Trophoblast cell (in vitro differentiated cells and primary cell): Measurements from ENCODE around the gene CMPK2.
"Not testable (repeated sequence)": the region's sequence is repeated elsewhere in the genome, so short reads cannot be mapped to it uniquely, and the experiment has no call there.

Source experiments
- DNase-seq, 2 donors: peaks; one replicate each; pipeline ENCODE4 v3.0.0-alpha.2; 2016
- H2AFZ ChIP-seq: 2 replicates; pipeline ENCODE4 v1.6.1; 2013; ENCODE audit warnings: low read length, moderate library complexity, mild to moderate bottlenecking; ENCODE audit not compliant: insufficient read depth, poor library complexity
- H2AK5ac ChIP-seq: 2 replicates; pipeline ENCODE4 v1.6.1; 2013; ENCODE audit warnings: mild to moderate bottlenecking, low read length
- H2BK120ac ChIP-seq: 2 replicates; pipeline ENCODE4 v1.6.1; 2013; ENCODE audit warnings: low read length, mild to moderate bottlenecking, moderate library complexity; ENCODE audit not compliant: insufficient read depth, poor library complexity
- H2BK12ac ChIP-seq: 2 replicates; pipeline ENCODE4 v1.6.1; 2013; ENCODE audit warnings: mild to moderate bottlenecking, low read length, moderate library complexity
- H2BK5ac ChIP-seq: 2 replicates; pipeline ENCODE4 v1.6.1; 2013; ENCODE audit warnings: low read length, low read depth, moderate library complexity, mild to moderate bottlenecking; ENCODE audit not compliant: poor library complexity
- H3K14ac ChIP-seq: 2 replicates; pipeline ENCODE4 v1.6.1; 2013; ENCODE audit warnings: mild to moderate bottlenecking, low read length
- H3K18ac ChIP-seq: 2 replicates; pipeline ENCODE4 v1.6.1; 2013; ENCODE audit warnings: mild to moderate bottlenecking, low read length
- H3K23ac ChIP-seq: 2 replicates; pipeline ENCODE4 v1.6.1; 2013; ENCODE audit warnings: low read length
- H3K27ac ChIP-seq: 2 replicates; pipeline ENCODE4 v1.5.1; 2013; ENCODE audit warnings: low read depth, mild to moderate bottlenecking, inconsistent platforms, low read length, moderate library complexity
- H3K27me3 ChIP-seq: 2 replicates; pipeline ENCODE4 v1.6.1; 2013; ENCODE audit warnings: inconsistent platforms, mild to moderate bottlenecking, low read length, moderate library complexity; ENCODE audit not compliant: insufficient read depth
- H3K36me3 ChIP-seq, 2 experiments: 1 replicate in 1 of 2; 2 replicates in 1 of 2; pipeline ENCODE4 v1.6.1; 2013; ENCODE audit warnings: low read length in 2 of 2, mild to moderate bottlenecking in 2 of 2, moderate library complexity in 1 of 2; ENCODE audit not compliant: insufficient read depth in 2 of 2, control insufficient read depth in 1 of 2
- H3K4ac ChIP-seq: 2 replicates; pipeline ENCODE4 v1.6.1; 2013; ENCODE audit warnings: low read depth, mild to moderate bottlenecking, low read length, moderate library complexity
- H3K4me1 ChIP-seq, 2 experiments: 1 replicate in 1 of 2; 2 replicates in 1 of 2; pipeline ENCODE4 v1.6.1; 2013; ENCODE audit warnings: low read length in 2 of 2, mild to moderate bottlenecking in 2 of 2, moderate library complexity in 1 of 2; ENCODE audit not compliant: insufficient read depth in 2 of 2, control insufficient read depth in 1 of 2
- H3K4me2 ChIP-seq: 2 replicates; pipeline ENCODE4 v1.6.1; 2013; ENCODE audit warnings: inconsistent platforms, mild to moderate bottlenecking, low read length, moderate library complexity
- H3K4me3 ChIP-seq: 2 replicates; pipeline ENCODE4 v1.5.1; 2013; ENCODE audit warnings: mild to moderate bottlenecking, low read depth, low read length, inconsistent platforms
- H3K79me1 ChIP-seq: one replicate; pipeline ENCODE4 v1.6.1; 2013; ENCODE audit warnings: low read length
- H3K79me2 ChIP-seq: 2 replicates; pipeline ENCODE4 v1.6.1; 2013; ENCODE audit warnings: low read length, mild to moderate bottlenecking; ENCODE audit not compliant: control insufficient read depth, insufficient read depth, poor library complexity
- H3K9ac ChIP-seq: 2 replicates; pipeline ENCODE4 v1.6.1; 2013; ENCODE audit warnings: mild to moderate bottlenecking, low read length
- H3K9me3 ChIP-seq: 2 replicates; pipeline ENCODE4 v1.6.1; 2013; ENCODE audit warnings: low read depth, mild to moderate bottlenecking, control low read depth, inconsistent platforms, low read length; ENCODE audit not compliant: insufficient read depth
- H4K12ac ChIP-seq: 2 replicates; pipeline ENCODE4 v1.6.1; 2013; ENCODE audit warnings: low read depth, mild to moderate bottlenecking, low read length, moderate library complexity
- H4K8ac ChIP-seq: 2 replicates; pipeline ENCODE4 v1.6.1; 2013; ENCODE audit warnings: low read depth, mild to moderate bottlenecking, low read length, moderate library complexity
- H4K91ac ChIP-seq: one replicate; pipeline ENCODE4 v1.6.1; 2013; ENCODE audit warnings: low read depth, mild to moderate bottlenecking, low read length, moderate library complexity
- WGBS: extraction: QIAGEN DNeasy Blood & Tissue Kit; methylation state at CpG from one replicate; pipeline ENCODE4 v1.1.7; 2013; ENCODE audit warnings: missing lambda C conversion rate; ENCODE audit not compliant: insufficient read length, insufficient coverage; ENCODE audit errors: extremely low coverage; 5-methylcytosine and 5-hydroxymethylcytosine counted together

CMPK2 gene

DNA sequence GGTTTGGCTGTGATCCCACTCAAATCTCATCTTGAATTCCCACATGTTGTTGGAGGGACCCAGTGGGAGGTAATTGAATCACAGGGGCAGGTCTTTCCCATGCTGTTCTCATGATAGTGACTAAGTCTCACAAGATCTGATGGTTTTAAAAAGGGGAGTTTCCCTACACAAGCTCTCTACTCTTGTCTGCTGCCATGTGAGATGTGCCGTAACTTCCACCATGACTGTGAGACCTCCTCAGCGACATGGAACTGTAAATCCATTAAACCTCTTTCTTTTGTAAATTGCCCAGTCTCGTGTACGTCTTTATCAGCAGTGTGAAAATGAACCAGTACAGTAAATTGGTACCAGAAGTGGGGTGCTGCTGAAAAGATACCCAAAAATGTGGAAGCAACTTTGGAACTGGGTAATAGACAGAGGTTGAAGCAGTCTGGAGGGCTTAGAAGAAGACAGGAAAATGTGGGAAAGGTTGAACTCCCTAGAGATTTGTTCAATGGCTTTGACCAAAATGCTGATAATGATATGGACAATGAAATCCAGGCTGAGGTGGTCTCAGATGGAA, 7.2 kb downstream of the CMPK2 start:
- not testable (repeated sequence) for H3K79me1 ChIP-seq, H3K14ac ChIP-seq, H2BK12ac ChIP-seq, H3K4me3 ChIP-seq, H3K9me3 ChIP-seq, H2AK5ac ChIP-seq, H3K27me3 ChIP-seq, H2BK120ac ChIP-seq, H3K18ac ChIP-seq, H3K27ac ChIP-seq, H3K9ac ChIP-seq, H3K4me2 ChIP-seq, DNase-seq, H3K4me1 ChIP-seq, H4K8ac ChIP-seq, H3K23ac ChIP-seq, H4K12ac ChIP-seq, H2BK5ac ChIP-seq, H3K79me2 ChIP-seq, H4K91ac ChIP-seq, H3K36me3 ChIP-seq, H3K4ac ChIP-seq, H2AFZ ChIP-seq
- WGBS: no CpG with 5 or more reads among the region's 4 CpGs

DNA sequence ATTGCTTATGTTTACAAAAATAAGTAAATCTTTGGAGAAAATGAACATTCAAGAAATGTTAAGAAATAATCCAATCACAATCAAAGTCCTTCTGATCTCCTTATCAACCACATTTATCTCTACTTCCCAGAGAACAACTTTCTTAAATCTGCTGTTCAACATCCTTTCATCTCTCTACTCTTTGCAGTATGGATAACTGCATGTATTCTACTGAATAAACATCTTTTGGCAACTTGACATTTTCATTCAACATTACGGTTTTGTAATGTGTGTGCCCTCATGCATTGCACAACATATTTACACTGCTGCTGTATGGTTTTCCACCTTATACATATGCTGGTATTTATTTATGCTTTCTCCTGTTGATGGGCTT, 9.2 kb downstream of the CMPK2 start:
- WGBS: no CpG with 5 or more reads among the region's 1 CpG
- H3K4me1 ChIP-seq: no peaks in the 10 kb centered on the region
- no peaks in the 10 kb centered on the region for H3K36me3 ChIP-seq
- H3K4me3 ChIP-seq: no peak overlapping the region
- no peak overlapping the region for H3K9ac ChIP-seq
- no peak overlapping the region for H2BK5ac ChIP-seq
- H3K79me1 ChIP-seq: no peaks in the 10 kb centered on the region
- no peak overlapping the region for H3K23ac ChIP-seq
- peak in 1 of 2 donors; percentile 48 for DNase-seq
- H3K4me2 ChIP-seq: no peak overlapping the region
- H3K14ac ChIP-seq: no peak overlapping the region
- no peak overlapping the region for H2BK120ac ChIP-seq
- no peak overlapping the region for H2AFZ ChIP-seq
- no peaks in the 10 kb centered on the region for H3K79me2 ChIP-seq
- no peak overlapping the region for H3K18ac ChIP-seq
- H4K12ac ChIP-seq: no peak overlapping the region
- H4K8ac ChIP-seq: no peak overlapping the region
- no peak overlapping the region for H2AK5ac ChIP-seq
- no peak overlapping the region for H4K91ac ChIP-seq
- H3K27ac ChIP-seq: no peak overlapping the region
- H2BK12ac ChIP-seq: no peak overlapping the region
- H3K27me3 ChIP-seq: no peaks in the 10 kb centered on the region
- H3K9me3 ChIP-seq: peaks cover 2% of the 10 kb centered on the region
- H3K4ac ChIP-seq: no peak overlapping the region

DNA sequence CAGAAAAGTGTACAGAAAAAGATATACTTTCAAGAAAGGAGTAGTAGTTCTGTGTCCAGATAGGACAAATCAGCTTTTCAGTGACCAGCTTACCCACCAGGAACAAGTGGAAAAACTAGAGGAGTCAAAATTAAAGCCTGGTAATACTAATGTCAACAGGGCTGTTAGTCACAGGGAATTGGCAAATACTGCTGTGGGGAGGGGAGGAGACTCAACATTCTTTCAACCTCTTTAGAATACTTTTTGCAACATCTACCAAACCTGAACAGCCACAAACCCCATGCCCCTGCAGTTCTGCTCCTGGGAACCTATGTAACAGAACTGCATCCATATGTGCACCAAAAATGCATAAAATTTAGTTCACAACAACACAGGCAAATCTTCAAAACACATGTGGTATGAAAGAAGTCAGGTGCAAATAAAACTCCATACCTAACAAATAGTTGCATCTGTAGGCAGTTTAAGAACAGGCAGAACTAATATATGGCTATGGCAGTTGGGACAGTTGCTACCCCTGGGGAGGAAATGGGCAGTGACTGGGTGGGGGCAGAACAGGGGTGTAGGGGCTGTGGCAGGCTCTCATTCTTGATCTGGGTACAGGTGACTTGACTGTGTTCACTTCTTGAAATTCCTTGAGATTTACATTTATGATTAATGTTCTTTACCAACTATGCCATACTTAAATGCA, 9.7 kb downstream of the CMPK2 start:
- H2BK5ac ChIP-seq: no peak overlapping the region
- no peak overlapping the region for H4K8ac ChIP-seq
- H3K9me3 ChIP-seq: peaks cover 5% of the 10 kb centered on the region
- no peaks in the 10 kb centered on the region for H3K79me2 ChIP-seq
- no peak overlapping the region for H4K91ac ChIP-seq
- H3K27ac ChIP-seq: no peak overlapping the region
- no peak overlapping the region for H3K4me2 ChIP-seq
- peak; percentile 65 to 85 for DNase-seq
- H3K4ac ChIP-seq: no peak overlapping the region
- no peaks in the 10 kb centered on the region for H3K79me1 ChIP-seq
- no peak overlapping the region for H3K9ac ChIP-seq
- no peaks in the 10 kb centered on the region for H3K27me3 ChIP-seq
- H4K12ac ChIP-seq: no peak overlapping the region
- H3K4me1 ChIP-seq: no peaks in the 10 kb centered on the region
- H3K4me3 ChIP-seq: no peak overlapping the region
- no peak overlapping the region for H3K18ac ChIP-seq
- no peak overlapping the region for H2BK12ac ChIP-seq
- H2BK120ac ChIP-seq: no peak overlapping the region
- no peak overlapping the region for H2AK5ac ChIP-seq
- H2AFZ ChIP-seq: no peak overlapping the region
- no peak overlapping the region for H3K23ac ChIP-seq
- no peaks in the 10 kb centered on the region for H3K36me3 ChIP-seq
- no peak overlapping the region for H3K14ac ChIP-seq

DNA sequence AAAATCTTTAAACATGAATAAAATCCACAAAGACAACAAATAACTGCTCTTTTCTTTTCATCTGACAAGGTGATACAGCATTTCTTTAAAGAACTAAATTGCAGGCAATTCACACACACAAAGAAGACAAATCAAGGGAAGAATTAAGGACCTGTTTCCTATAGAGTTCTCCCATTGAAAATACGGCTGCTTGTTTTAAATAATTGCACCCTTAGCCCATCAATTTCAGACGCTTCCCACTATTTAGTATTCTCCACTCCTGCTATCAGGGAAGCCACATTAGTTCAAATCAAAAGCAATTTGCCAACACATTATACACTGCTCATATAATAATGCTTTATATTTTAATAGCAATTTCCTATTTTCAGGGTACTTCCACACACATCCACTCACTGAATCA, 11.3 kb downstream of the CMPK2 start:
- no CpG with 5 or more reads among the region's 2 CpGs for WGBS
- no peak overlapping the region for H3K4ac ChIP-seq
- no peak overlapping the region for H3K23ac ChIP-seq
- no peak overlapping the region for H2BK12ac ChIP-seq
- no peak overlapping the region for H4K12ac ChIP-seq
- H3K9me3 ChIP-seq: peaks cover 4% of the 10 kb centered on the region
- no peak for DNase-seq
- no peak overlapping the region for H3K9ac ChIP-seq
- no peak overlapping the region for H3K27ac ChIP-seq
- no peak overlapping the region for H2AFZ ChIP-seq
- no peak overlapping the region for H3K4me3 ChIP-seq
- no peaks in the 10 kb centered on the region for H3K27me3 ChIP-seq
- H2BK120ac ChIP-seq: no peak overlapping the region
- H3K4me2 ChIP-seq: no peak overlapping the region
- H3K18ac ChIP-seq: no peak overlapping the region
- H3K4me1 ChIP-seq: no peaks in the 10 kb centered on the region
- no peaks in the 10 kb centered on the region for H3K79me1 ChIP-seq
- no peak overlapping the region for H2AK5ac ChIP-seq
- no peak overlapping the region for H2BK5ac ChIP-seq
- H3K14ac ChIP-seq: no peak overlapping the region
- H4K91ac ChIP-seq: no peak overlapping the region
- no peak overlapping the region for H4K8ac ChIP-seq
- H3K36me3 ChIP-seq: no peaks in the 10 kb centered on the region
- no peaks in the 10 kb centered on the region for H3K79me2 ChIP-seq
